ENCODE data around the gene CD300C. TPM values are rescaled to one million over a fixed set of nuclear protein-coding genes. Genes with fewer than 3 reads are reported as not detected.

CD300C gene
- total RNA-seq, 2 donors from 2014 or later, result 0.52 TPM; not detected in 1

GRCh38 chr17:74527081-74527480 lies 18.8 kb downstream of the CD300C start:
- intact Hi-C loops (cut with DNase I), result no loop called here
- TF ChIP-seq POLR2A (IDR thresholded peaks at IDR 0.05), result no peak
- TF ChIP-seq CTCF (IDR thresholded peaks at IDR 0.05), result no peak
- ATAC-seq, result no peak
- Histone ChIP-seq H3K36me3 (replicated peaks in 1 of 2; ENCODE audit: insufficient read depth in 1 of 2, low read depth in 2 of 2) (no peaks in the 10 kb centered on the region), H3K27ac (no peak overlapping the region), H3K4me1 (no peaks in the 10 kb centered on the region), H3K4me3 (no peak overlapping the region), H3K9me3 (no peaks in the 10 kb centered on the region), H3K27me3 (no peaks in the 10 kb centered on the region)
- 69 to 70% methylated on average over 5 of the region's 5 CpGs for WGBS, 2 donors
- no peak for DNase-seq

- 38 to 40% methylated on average over 3 of the region's 3 CpGs for WGBS, 2 donors
Observed at GRCh38 chr17:74526681-74527080, 19.2 kb downstream of the CD300C start.

GRCh38 chr17:74525781-74526288 lies 20.1 kb downstream of the CD300C start:
- H3K36me3 ChIP-seq (replicated peaks in 1 of 2; ENCODE audit: insufficient read depth in 1 of 2, low read depth in 2 of 2), result no peaks in the 10 kb centered on the region
- H3K27me3 ChIP-seq, result no peaks in the 10 kb centered on the region
- H3K4me1 ChIP-seq, result no peaks in the 10 kb centered on the region
- no peak overlapping the region for H3K27ac ChIP-seq
- WGBS, 2 donors, result 74 to 80% methylated on average over 14 of the region's 14 CpGs
- TF ChIP-seq CTCF (IDR thresholded peaks at IDR 0.05), result no peak
- no peak for TF ChIP-seq POLR2A (IDR thresholded peaks at IDR 0.05)
- intact Hi-C loops (cut with DNase I), result no loop called here
- DNase-seq, result no peak
- no peak overlapping the region for H3K4me3 ChIP-seq
- no peak for ATAC-seq
- H3K9me3 ChIP-seq, result no peaks in the 10 kb centered on the region

More at GRCh38 chr17:74526681-74527080, 19.2 kb downstream of the CD300C start:
- H3K4me1 ChIP-seq, result no peaks in the 10 kb centered on the region
- TF ChIP-seq POLR2A (IDR thresholded peaks at IDR 0.05), result no peak
- TF ChIP-seq CTCF (IDR thresholded peaks at IDR 0.05), result no peak
- intact Hi-C loops (cut with DNase I), result no loop called here
- no peak overlapping the region for H3K27ac ChIP-seq
- no peak overlapping the region for H3K4me3 ChIP-seq
- no peaks in the 10 kb centered on the region for H3K36me3 ChIP-seq (replicated peaks in 1 of 2; ENCODE audit: insufficient read depth in 1 of 2, low read depth in 2 of 2)
- DNase-seq, result no peak
- no peaks in the 10 kb centered on the region for H3K9me3 ChIP-seq
- H3K27me3 ChIP-seq, result no peaks in the 10 kb centered on the region
- ATAC-seq, result no peak

- intact Hi-C loops (cut with DNase I), result no loop called here
- H3K4me3 ChIP-seq, result no peak overlapping the region
- no peak overlapping the region for H3K27ac ChIP-seq
- WGBS, 2 donors, result 64 to 90% methylated on average over 1 of the region's 1 CpG
- H3K27me3 ChIP-seq, result no peaks in the 10 kb centered on the region
- no peaks in the 10 kb centered on the region for H3K9me3 ChIP-seq
- no peaks in the 10 kb centered on the region for H3K4me1 ChIP-seq
- H3K36me3 ChIP-seq (replicated peaks in 1 of 2; ENCODE audit: insufficient read depth in 1 of 2, low read depth in 2 of 2), result no peaks in the 10 kb centered on the region
- ATAC-seq (no peak), DNase-seq (no peak)
- TF ChIP-seq CTCF (IDR thresholded peaks at IDR 0.05) (no peak), POLR2A (IDR thresholded peaks at IDR 0.05) (no peak)
Observed at GRCh38 chr17:74525465-74525725, 20.5 kb downstream of the CD300C start.

- Histone ChIP-seq H3K4me3 (no peak overlapping the region), H3K27me3 (no peaks in the 10 kb centered on the region), H3K9me3 (no peaks in the 10 kb centered on the region), H3K4me1 (no peaks in the 10 kb centered on the region), H3K36me3 (replicated peaks in 1 of 2; ENCODE audit: insufficient read depth in 1 of 2, low read depth in 2 of 2) (no peaks in the 10 kb centered on the region), H3K27ac (no peak overlapping the region)
- TF ChIP-seq POLR2A (IDR thresholded peaks at IDR 0.05) (no peak), CTCF (IDR thresholded peaks at IDR 0.05) (no peak)
- intact Hi-C loops (cut with DNase I), result no loop called here
- no peak for ATAC-seq
- WGBS, 2 donors, result 64 to 71% methylated on average over 10 to 11 of the region's 11 CpGs
- DNase-seq, result no peak
Observed at GRCh38 chr17:74524653-74525464, 21.1 kb downstream of the CD300C start.

Data from body of pancreas (tissue), 4 donors.